GM12878 (cell line): Measurements from ENCODE around the gene EPHA4.

Experiments used
- POLR2AphosphoS5 ChIP-seq: IDR thresholded peaks from 2 replicates; pipeline ENCODE4 v1.6.1; 2011; ENCODE audit warnings: mild to moderate bottlenecking, low read length, inconsistent platforms
- SUPT20H ChIP-seq: IDR thresholded peaks from 2 replicates; pipeline ENCODE4 v1.6.1; 2011; ENCODE audit warnings: low read depth, mild to moderate bottlenecking, low read length, moderate library complexity, borderline replicate concordance; ENCODE audit not compliant: control insufficient read depth
- TF ChIP-seq, protein P1 (sequence below): IDR thresholded peaks from 2 replicates; pipeline ENCODE4 v1.6.1; 2012; ENCODE audit warnings: low read depth, low read length, improper control_type of control experiment

GRCh38 chr2:221400411-221400810 is 171.7 kb downstream of the EPHA4 start:
- TF ChIP-seq SUPT20H = no peak
- TF ChIP-seq, protein P1, sequence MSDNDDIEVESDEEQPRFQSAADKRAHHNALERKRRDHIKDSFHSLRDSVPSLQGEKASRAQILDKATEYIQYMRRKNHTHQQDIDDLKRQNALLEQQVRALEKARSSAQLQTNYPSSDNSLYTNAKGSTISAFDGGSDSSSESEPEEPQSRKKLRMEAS = no peak
- TF ChIP-seq POLR2AphosphoS5 = no peak
